Measurements from ENCODE around the gene ZNF212.

GRCh38 chr7:149223761-149224160, 15.7 kb upstream of the ZNF212 start:
- TF ChIP-seq CTCF (IDR thresholded peaks at IDR 0.05 in 8 of 11, conservative IDR thresholded peaks at IDR 0.05 in 3 of 11) (no peak), POLR2AphosphoS5 (IDR thresholded peaks at IDR 0.05) (no peak)
